HEK293 (cell line): ENCODE measurements around the gene LRRC4C.

Experiments used
- CTCF ChIA-PET: fragments of 350-600 bp; formaldehyde crosslinking; extraction: SDS; loops from one replicate; lab custom pipeline; 2021; ENCODE audit warnings: antibody characterized with exemption; lab: Yijun Ruan, JAX
- POLR2A ChIA-PET: fragments of 300-600 bp; formaldehyde crosslinking; extraction: SDS; loops from one replicate; lab custom pipeline; 2020; ENCODE audit warnings: antibody characterized with exemption, inconsistent platforms; lab: Yijun Ruan, JAX
- H3K27ac ChIP-seq: fragments of 200-500 bp; sonication (Bioruptor generic); 2 replicates; pipeline ENCODE4 v1.5.1; 2014; ENCODE audit warnings: low read depth, low read length, control low read depth, inconsistent platforms; ENCODE audit errors: extremely low read depth
- H3K36me3 ChIP-seq, 2 experiments: fragments of 200-500 bp in 1 of 2; sonication (Bioruptor generic) in 1 of 2; 1 replicate in 1 of 2; 2 replicates in 1 of 2; pipeline ENCODE4 v1.5.1; 2014 to 2017; ENCODE audit warnings: inconsistent platforms in 2 of 2, low read length in 2 of 2; ENCODE audit not compliant: control insufficient read depth in 2 of 2, insufficient read depth in 1 of 2
- H3K4me1 ChIP-seq: fragments of 200-500 bp; sonication (Bioruptor generic); 2 replicates; pipeline ENCODE4 v1.5.1; 2014; ENCODE audit warnings: mild to moderate bottlenecking, low read length, inconsistent platforms; ENCODE audit not compliant: control insufficient read depth, insufficient read depth
- H3K4me3 ChIP-seq: 2 replicates; pipeline ENCODE4 v1.5.1; 2011; ENCODE audit warnings: low read depth, mild to moderate bottlenecking, control low read depth, low read length, moderate library complexity
- H3K9me3 ChIP-seq: fragments of 200-500 bp; sonication (Bioruptor generic); 2 replicates; pipeline ENCODE4 v1.5.1; 2014; ENCODE audit warnings: low read depth, low read length, inconsistent platforms; ENCODE audit not compliant: control insufficient read depth, insufficient read depth
- ELK4 ChIP-seq: IDR thresholded peaks from 2 replicates; pipeline ENCODE4 v1.6.1; 2011; ENCODE audit warnings: mild to moderate bottlenecking, low read depth, low read length, borderline replicate concordance
- GLI2 ChIP-seq: fragments of 450-650 bp; formaldehyde crosslinking; IDR thresholded peaks from 2 replicates; pipeline ENCODE4; 2017; ENCODE audit warnings: missing biosample characterization, missing genetic modification characterization, low read depth, borderline replicate concordance
- KLF17 ChIP-seq: fragments of 450-650 bp; formaldehyde crosslinking; IDR thresholded peaks from 2 replicates; pipeline ENCODE4 v1.5.1; 2016; ENCODE audit warnings: missing biosample characterization, missing genetic modification characterization
- SP7 ChIP-seq: fragments of 450-650 bp; formaldehyde crosslinking; IDR thresholded peaks from 2 replicates; pipeline ENCODE4 v1.5.1; 2016; ENCODE audit warnings: missing biosample characterization, missing genetic modification characterization
- WT1 ChIP-seq: fragments of 450-650 bp; formaldehyde crosslinking; IDR thresholded peaks from 2 replicates; pipeline ENCODE4 v1.5.1; 2016; ENCODE audit warnings: missing biosample characterization, missing genetic modification characterization
- YY1 ChIP-seq: fragments of 450-650 bp; formaldehyde crosslinking; IDR thresholded peaks from 2 replicates; pipeline ENCODE4 v1.5.1; 2018; ENCODE audit warnings: missing biosample characterization, missing genetic modification characterization
- YY2 ChIP-seq: fragments of 450-650 bp; formaldehyde crosslinking; IDR thresholded peaks from 2 replicates; pipeline ENCODE4 v1.5.1; 2016; ENCODE audit warnings: missing biosample characterization, missing genetic modification characterization
- ZBTB48 ChIP-seq: fragments of 450-650 bp; formaldehyde crosslinking; IDR thresholded peaks from 2 replicates; pipeline ENCODE4 v1.5.1; 2016; ENCODE audit warnings: missing biosample characterization, missing genetic modification characterization
- ZBTB7A ChIP-seq: fragments of 450-650 bp; formaldehyde crosslinking; IDR thresholded peaks from 2 replicates; pipeline ENCODE4 v1.5.1; 2016; ENCODE audit warnings: low read depth, missing biosample characterization, missing genetic modification characterization
- ZBTB8A ChIP-seq: fragments of 450-650 bp; formaldehyde crosslinking; IDR thresholded peaks from 2 replicates; pipeline ENCODE4 v1.5.1; 2016; ENCODE audit warnings: missing biosample characterization, missing genetic modification characterization
- ZFP41 ChIP-seq: fragments of 450-650 bp; formaldehyde crosslinking; IDR thresholded peaks from 2 replicates; pipeline ENCODE4 v1.5.1; 2016; ENCODE audit warnings: missing biosample characterization, missing genetic modification characterization, borderline replicate concordance
- ZNF2 ChIP-seq: fragments of 450-650 bp; formaldehyde crosslinking; IDR thresholded peaks from 2 replicates; pipeline ENCODE4 v1.5.1; 2016; ENCODE audit warnings: missing biosample characterization, missing genetic modification characterization
- ZNF223 ChIP-seq: fragments of 450-650 bp; formaldehyde crosslinking; IDR thresholded peaks from 2 replicates; pipeline ENCODE4 v1.5.1; 2016; ENCODE audit warnings: missing biosample characterization, missing genetic modification characterization
- ZNF473 ChIP-seq: fragments of 450-650 bp; formaldehyde crosslinking; IDR thresholded peaks from 2 replicates; pipeline ENCODE4 v1.5.1; 2017; ENCODE audit warnings: missing biosample characterization, missing genetic modification characterization
- ZNF660 ChIP-seq: fragments of 450-650 bp; IDR thresholded peaks from 2 replicates; pipeline ENCODE4 v1.5.1; 2018; ENCODE audit warnings: missing biosample characterization, mild to moderate bottlenecking, missing genetic modification characterization
- ZNF768 ChIP-seq: fragments of 450-650 bp; formaldehyde crosslinking; IDR thresholded peaks from 2 replicates; pipeline ENCODE4 v1.5.1; 2018; ENCODE audit warnings: missing biosample characterization, mild to moderate bottlenecking, missing genetic modification characterization
- ZNF776 ChIP-seq: fragments of 450-650 bp; formaldehyde crosslinking; IDR thresholded peaks from 2 replicates; pipeline ENCODE4 v1.5.0; 2017; ENCODE audit warnings: missing biosample characterization, missing genetic modification characterization, borderline replicate concordance
- ZNF777 ChIP-seq: fragments of 450-650 bp; formaldehyde crosslinking; IDR thresholded peaks from 2 replicates; pipeline ENCODE4 v1.5.1; 2017; ENCODE audit warnings: missing biosample characterization, missing genetic modification characterization, borderline replicate concordance
- TF ChIP-seq, protein P1 (sequence below): fragments of 450-650 bp; formaldehyde crosslinking; IDR thresholded peaks from 2 replicates; pipeline ENCODE4 v1.5.1; 2016; ENCODE audit warnings: missing biosample characterization, missing genetic modification characterization
- TF ChIP-seq, protein P2 (sequence below): fragments of 450-650 bp; formaldehyde crosslinking; IDR thresholded peaks from 2 replicates; pipeline ENCODE4 v1.5.1; 2016; ENCODE audit warnings: missing biosample characterization, missing genetic modification characterization
- TF ChIP-seq, protein P3 (sequence below): fragments of 450-650 bp; formaldehyde crosslinking; IDR thresholded peaks from 2 replicates; pipeline ENCODE4 v1.5.1; 2016; ENCODE audit warnings: missing biosample characterization, missing genetic modification characterization

The LRRC4C gene

GRCh38 chr11:41250408-41250935, 209.0 kb downstream of the LRRC4C start:
- TF ChIP-seq ZNF473 (no peak), KLF17 (no peak), GLI2 (tag by site-specific recombination) (no peak), ELK4 (no peak), ZBTB7A (tag by site-specific recombination) (no peak), WT1 (tag by site-specific recombination) (no peak), YY2 (tag by site-specific recombination) (no peak), ZNF777 (no peak), ZNF660 (tag by site-specific recombination) (no peak), ZFP41 (tag by site-specific recombination) (no peak), ZBTB8A (tag by site-specific recombination) (no peak), YY1 (tag by site-specific recombination) (no peak), SP7 (tag by site-specific recombination) (no peak), ZNF223 (no peak), ZNF2 (tag by site-specific recombination) (no peak), ZBTB48 (tag by site-specific recombination) (no peak), ZNF776 (no peak)
- TF ChIP-seq, protein P1, sequence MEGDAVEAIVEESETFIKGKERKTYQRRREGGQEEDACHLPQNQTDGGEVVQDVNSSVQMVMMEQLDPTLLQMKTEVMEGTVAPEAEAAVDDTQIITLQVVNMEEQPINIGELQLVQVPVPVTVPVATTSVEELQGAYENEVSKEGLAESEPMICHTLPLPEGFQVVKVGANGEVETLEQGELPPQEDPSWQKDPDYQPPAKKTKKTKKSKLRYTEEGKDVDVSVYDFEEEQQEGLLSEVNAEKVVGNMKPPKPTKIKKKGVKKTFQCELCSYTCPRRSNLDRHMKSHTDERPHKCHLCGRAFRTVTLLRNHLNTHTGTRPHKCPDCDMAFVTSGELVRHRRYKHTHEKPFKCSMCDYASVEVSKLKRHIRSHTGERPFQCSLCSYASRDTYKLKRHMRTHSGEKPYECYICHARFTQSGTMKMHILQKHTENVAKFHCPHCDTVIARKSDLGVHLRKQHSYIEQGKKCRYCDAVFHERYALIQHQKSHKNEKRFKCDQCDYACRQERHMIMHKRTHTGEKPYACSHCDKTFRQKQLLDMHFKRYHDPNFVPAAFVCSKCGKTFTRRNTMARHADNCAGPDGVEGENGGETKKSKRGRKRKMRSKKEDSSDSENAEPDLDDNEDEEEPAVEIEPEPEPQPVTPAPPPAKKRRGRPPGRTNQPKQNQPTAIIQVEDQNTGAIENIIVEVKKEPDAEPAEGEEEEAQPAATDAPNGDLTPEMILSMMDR (tag by site-specific recombination) = no peak
- TF ChIP-seq, protein P2, sequence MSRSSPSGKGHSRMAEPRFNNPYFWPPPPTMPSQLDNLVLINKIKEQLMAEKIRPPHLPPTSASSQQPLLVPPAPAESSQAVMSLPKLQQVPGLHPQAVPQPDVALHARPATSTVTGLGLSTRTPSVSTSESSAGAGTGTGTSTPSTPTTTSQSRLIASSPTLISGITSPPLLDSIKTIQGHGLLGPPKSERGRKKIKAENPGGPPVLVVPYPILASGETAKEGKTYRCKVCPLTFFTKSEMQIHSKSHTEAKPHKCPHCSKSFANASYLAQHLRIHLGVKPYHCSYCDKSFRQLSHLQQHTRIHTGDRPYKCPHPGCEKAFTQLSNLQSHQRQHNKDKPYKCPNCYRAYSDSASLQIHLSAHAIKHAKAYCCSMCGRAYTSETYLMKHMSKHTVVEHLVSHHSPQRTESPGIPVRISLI (tag by site-specific recombination) = no peak
- TF ChIP-seq, protein P3, sequence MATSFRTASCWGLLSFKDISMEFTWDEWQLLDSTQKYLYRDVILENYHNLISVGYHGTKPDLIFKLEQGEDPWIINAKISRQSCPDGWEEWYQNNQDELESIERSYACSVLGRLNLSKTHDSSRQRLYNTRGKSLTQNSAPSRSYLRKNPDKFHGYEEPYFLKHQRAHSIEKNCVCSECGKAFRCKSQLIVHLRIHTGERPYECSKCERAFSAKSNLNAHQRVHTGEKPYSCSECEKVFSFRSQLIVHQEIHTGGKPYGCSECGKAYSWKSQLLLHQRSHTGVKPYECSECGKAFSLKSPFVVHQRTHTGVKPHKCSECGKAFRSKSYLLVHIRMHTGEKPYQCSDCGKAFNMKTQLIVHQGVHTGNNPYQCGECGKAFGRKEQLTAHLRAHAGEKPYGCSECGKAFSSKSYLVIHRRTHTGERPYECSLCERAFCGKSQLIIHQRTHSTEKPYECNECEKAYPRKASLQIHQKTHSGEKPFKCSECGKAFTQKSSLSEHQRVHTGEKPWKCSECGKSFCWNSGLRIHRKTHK (tag by site-specific recombination) = no peak
- no peaks in the 10 kb centered on the region for H3K9me3 ChIP-seq
- ChIA-PET POLR2A (no interaction called here), CTCF (no interaction called here)
- no peak overlapping the region for H3K27ac ChIP-seq
- H3K36me3 ChIP-seq = no peaks in the 10 kb centered on the region
- no peaks in the 10 kb centered on the region for H3K4me1 ChIP-seq
- no peak overlapping the region for H3K4me3 ChIP-seq

- no peak for TF ChIP-seq ZNF768 (tag by site-specific recombination)
- no peak overlapping the region for H3K4me3 ChIP-seq
- ChIA-PET CTCF (no interaction called here), POLR2A (no interaction called here)
- no peaks in the 10 kb centered on the region for H3K9me3 ChIP-seq
- H3K36me3 ChIP-seq = no peaks in the 10 kb centered on the region
- H3K4me1 ChIP-seq = no peaks in the 10 kb centered on the region
- H3K27ac ChIP-seq = no peak overlapping the region
Measured at GRCh38 chr11:41247621-41248020, 211.8 kb downstream of the LRRC4C start.
